H1 (cell line): ENCODE measurements around the gene COCH. TPM values are rescaled to one million over a fixed set of nuclear protein-coding genes. Genes with fewer than 3 reads are reported as not detected.

ENCODE experiments used
- CHD7 ChIP-seq: fragments of 300-600 bp; sonication (generic); IDR thresholded peaks from 2 replicates; pipeline ENCODE4 v1.7.1; 2012; ENCODE audit warnings: low read length, moderate library complexity, mild to moderate bottlenecking, inconsistent platforms; ENCODE audit not compliant: insufficient replicate concordance
- E2F6 ChIP-seq: IDR thresholded peaks from 2 replicates; pipeline ENCODE4 v1.6.1; 2012; ENCODE audit warnings: inconsistent platforms
- HDAC2 ChIP-seq, 2 experiments: fragments of 300-600 bp in 1 of 2; sonication (generic) in 1 of 2; IDR thresholded peaks; 2 replicates each; pipeline ENCODE4 v1.6.1; 2011 to 2012; ENCODE audit warnings: low read depth in 2 of 2, low read length in 2 of 2, mild to moderate bottlenecking in 2 of 2, moderate library complexity in 2 of 2, borderline replicate concordance in 1 of 2, inconsistent platforms in 1 of 2
- KDM1A ChIP-seq: fragments of 200-600, 300-600 bp; sonication (generic); IDR thresholded peaks from 2 replicates; pipeline ENCODE4 v1.7.1; 2016; ENCODE audit warnings: mild to moderate bottlenecking, low read length, borderline replicate concordance
- POLR2AphosphoS5 ChIP-seq: IDR thresholded peaks from 2 replicates; pipeline ENCODE4 v1.6.1; 2011; ENCODE audit warnings: low read depth, low read length
- RAD21 ChIP-seq, 2 experiments: IDR thresholded peaks in 1 of 2; conservative IDR thresholded peaks in 1 of 2; 2 replicates each; pipeline ENCODE4 v1.6.1; 2011; ENCODE audit warnings: low read depth in 2 of 2, low read length in 2 of 2, improper control_type of control experiment in 1 of 2, inconsistent platforms in 1 of 2, mild to moderate bottlenecking in 1 of 2, moderate library complexity in 1 of 2
- RXRA ChIP-seq: IDR thresholded peaks from 2 replicates; pipeline ENCODE4 v1.6.1; 2011; ENCODE audit warnings: low read depth, mild to moderate bottlenecking, low read length, moderate library complexity; ENCODE audit not compliant: insufficient read depth
- TEAD4 ChIP-seq: IDR thresholded peaks from 2 replicates; pipeline ENCODE4 v1.6.1; 2012; ENCODE audit warnings: low read depth, low read length, inconsistent platforms, mixed read lengths
- polyA plus RNA-seq, 7 experiments: library from polyadenylated mRNA; depleted of rRNA in 3 of 7; stranded (reverse) in 5 of 7; unstranded in 2 of 7; fragments of >200 nt in 5 of 7; fragments of 200-250 nt in 2 of 7; gene quantifications; 1 replicate in 5 of 7; 2 replicates in 1 of 7; 4 replicates in 1 of 7; pipeline versions ENCODE4 v1.2.1 to v1.2.3, GENCODE V29; 2011 to 2013; ENCODE audit warnings: missing spikeins in 2 of 7, mixed read lengths in 2 of 7
- total RNA-seq: library from RNA; stranded (reverse); fragmentation: NEBNext Ultra II Directional; extraction: Animal tissue kit (Norgen Biotek cat#: 25700); gene quantifications from 2 replicates; pipeline ENCODE4 v1.2.1, GENCODE V29; 2021

COCH gene
- total and polyA plus RNA-seq, 2 of the 8 experiments (the other 6 are each of a cell fraction or from before 2014, with no cell fraction given), result 12.9 to 30.8 TPM

- TF ChIP-seq CHD7, result no peak
- TF ChIP-seq POLR2AphosphoS5, result no peak
- TF ChIP-seq RXRA, result no peak
- TF ChIP-seq TEAD4, result no peak
- no peak for TF ChIP-seq KDM1A
- no peak for TF ChIP-seq RAD21 (IDR thresholded peaks at IDR 0.05 in 1 of 2, conservative IDR thresholded peaks at IDR 0.05 in 1 of 2; ENCODE audit: low read depth in 2 of 2, low read length in 2 of 2)
- no peak for TF ChIP-seq E2F6
- no peak for TF ChIP-seq HDAC2 (IDR thresholded peaks at IDR 0.05; ENCODE audit: borderline replicate concordance in 1 of 2, low read depth in 2 of 2, low read length in 2 of 2)
Measured at GRCh38 chr14:30869551-30870155, 4.7 kb upstream of the COCH start (continued).
